GM18520 (cell line): ENCODE results near the gene CLCN7.
"Not testable (repeated sequence)": the region's sequence is repeated elsewhere in the genome, so short reads cannot be mapped to it uniquely, and the experiment has no call there.

Source experiments
- ATAC-seq: cut with Tn5 transposase; IDR thresholded peaks from one replicate; pipeline ENCODE4 v1.9.1; 2021; ENCODE audit not compliant: unreplicated experiment

The CLCN7 gene

GRCh38 chr16:1487395-1488053, 12.7 kb upstream of the CLCN7 start:
- ATAC-seq = no peak

GRCh38 chr16:1486551-1487390, 11.9 kb upstream of the CLCN7 start:
- ATAC-seq = no peak

- no peak for ATAC-seq
Measured at GRCh38 chr16:1485847-1486496, 11.1 kb upstream of the CLCN7 start.

- no peak for ATAC-seq
Measured at GRCh38 chr16:1481906-1482835, 7.3 kb upstream of the CLCN7 start.

GRCh38 chr16:1478937-1479336, 4.1 kb upstream of the CLCN7 start:
- not testable (repeated sequence) for ATAC-seq

GRCh38 chr16:1477033-1477432, 2.2 kb upstream of the CLCN7 start:
- ATAC-seq = no peak

GRCh38 chr16:1475552-1476114, 805 bp upstream of the CLCN7 start:
- ATAC-seq = no peak

- ATAC-seq = peak; percentile 13
Measured at GRCh38 chr16:1474082-1474795, 589 bp downstream of the CLCN7 start.

GRCh38 chr16:1472974-1473373, 1.9 kb downstream of the CLCN7 start:
- no peak for ATAC-seq

GRCh38 chr16:1471569-1472194, 3.1 kb downstream of the CLCN7 start:
- no peak for ATAC-seq

GRCh38 chr16:1470481-1471251, 4.2 kb downstream of the CLCN7 start:
- no peak for ATAC-seq

- no peak for ATAC-seq
Measured at GRCh38 chr16:1469693-1470201, 5.1 kb downstream of the CLCN7 start.

GRCh38 chr16:1469141-1469540, 5.7 kb downstream of the CLCN7 start:
- not testable (repeated sequence) for ATAC-seq

- ATAC-seq = no peak
Measured at GRCh38 chr16:1468426-1468810, 6.4 kb downstream of the CLCN7 start.

GRCh38 chr16:1466968-1467521, 7.8 kb downstream of the CLCN7 start:
- ATAC-seq = no peak

GRCh38 chr16:1466054-1466453, 8.8 kb downstream of the CLCN7 start:
- no peak for ATAC-seq

- ATAC-seq = no peak
Measured at GRCh38 chr16:1465567-1465915, 9.3 kb downstream of the CLCN7 start.

GRCh38 chr16:1464894-1465566, 9.8 kb downstream of the CLCN7 start:
- ATAC-seq = no peak
